Measurements from ENCODE around the gene PIK3AP1.
"Not testable (repeated sequence)": the region's sequence is repeated elsewhere in the genome, so short reads cannot be mapped to it uniquely, and the experiment has no call there.

Gene PIK3AP1

DNA sequence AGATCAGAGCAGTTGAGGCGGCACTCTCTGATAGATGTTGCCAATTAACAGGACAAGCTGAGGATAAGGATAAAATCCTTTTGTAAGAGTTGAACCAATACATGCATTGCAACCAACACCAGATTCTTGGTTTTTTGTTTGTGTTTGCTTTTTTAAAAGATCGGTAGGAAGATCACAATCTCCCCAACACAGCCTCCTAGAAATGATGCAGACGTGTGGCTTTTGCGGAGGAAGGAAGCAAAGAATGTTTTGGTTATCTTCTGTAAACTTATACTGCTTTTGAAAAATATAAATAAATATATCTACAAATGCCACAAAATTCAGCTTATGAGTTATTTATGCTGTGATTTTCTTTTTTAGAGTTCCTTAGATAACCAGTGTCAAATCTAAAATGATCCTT lies 35.5 kb downstream of the PIK3AP1 start:
- H3K4me3 ChIP-seq (ENCODE audit: control insufficient read depth, low read depth, low read length): no peak overlapping the region
- DNase-seq (ENCODE audit: low read depth): no peak
- TF ChIP-seq, protein P1, sequence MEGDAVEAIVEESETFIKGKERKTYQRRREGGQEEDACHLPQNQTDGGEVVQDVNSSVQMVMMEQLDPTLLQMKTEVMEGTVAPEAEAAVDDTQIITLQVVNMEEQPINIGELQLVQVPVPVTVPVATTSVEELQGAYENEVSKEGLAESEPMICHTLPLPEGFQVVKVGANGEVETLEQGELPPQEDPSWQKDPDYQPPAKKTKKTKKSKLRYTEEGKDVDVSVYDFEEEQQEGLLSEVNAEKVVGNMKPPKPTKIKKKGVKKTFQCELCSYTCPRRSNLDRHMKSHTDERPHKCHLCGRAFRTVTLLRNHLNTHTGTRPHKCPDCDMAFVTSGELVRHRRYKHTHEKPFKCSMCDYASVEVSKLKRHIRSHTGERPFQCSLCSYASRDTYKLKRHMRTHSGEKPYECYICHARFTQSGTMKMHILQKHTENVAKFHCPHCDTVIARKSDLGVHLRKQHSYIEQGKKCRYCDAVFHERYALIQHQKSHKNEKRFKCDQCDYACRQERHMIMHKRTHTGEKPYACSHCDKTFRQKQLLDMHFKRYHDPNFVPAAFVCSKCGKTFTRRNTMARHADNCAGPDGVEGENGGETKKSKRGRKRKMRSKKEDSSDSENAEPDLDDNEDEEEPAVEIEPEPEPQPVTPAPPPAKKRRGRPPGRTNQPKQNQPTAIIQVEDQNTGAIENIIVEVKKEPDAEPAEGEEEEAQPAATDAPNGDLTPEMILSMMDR (IDR thresholded peaks at IDR 0.05; ENCODE audit: control insufficient read depth, insufficient read depth, low read depth, low read length, missing control alignments): no peak

DNA sequence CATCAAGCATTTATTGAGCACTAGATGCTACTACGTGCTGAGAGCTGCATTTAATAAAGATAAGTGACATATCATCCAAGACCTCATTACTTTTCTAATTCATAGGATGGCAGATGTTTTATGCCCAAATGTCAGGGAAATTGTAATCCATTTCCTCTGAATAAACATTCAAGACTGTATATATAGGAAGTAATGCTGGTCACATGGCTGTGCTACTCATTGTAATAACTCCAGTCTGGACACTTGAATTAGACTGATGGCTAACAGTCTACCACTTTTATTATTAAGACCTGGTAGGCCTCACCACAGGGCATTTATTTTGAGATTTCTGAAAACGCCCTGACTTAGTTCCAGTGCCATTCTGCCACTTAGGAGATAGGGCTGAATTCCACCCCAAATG lies 36.6 kb downstream of the PIK3AP1 start:
- H3K4me3 ChIP-seq (ENCODE audit: control insufficient read depth, low read depth, low read length): no peak overlapping the region
- TF ChIP-seq, protein P1 (IDR thresholded peaks at IDR 0.05; ENCODE audit: control insufficient read depth, insufficient read depth, low read depth, low read length, missing control alignments): no peak
- DNase-seq (ENCODE audit: low read depth): no peak

DNA sequence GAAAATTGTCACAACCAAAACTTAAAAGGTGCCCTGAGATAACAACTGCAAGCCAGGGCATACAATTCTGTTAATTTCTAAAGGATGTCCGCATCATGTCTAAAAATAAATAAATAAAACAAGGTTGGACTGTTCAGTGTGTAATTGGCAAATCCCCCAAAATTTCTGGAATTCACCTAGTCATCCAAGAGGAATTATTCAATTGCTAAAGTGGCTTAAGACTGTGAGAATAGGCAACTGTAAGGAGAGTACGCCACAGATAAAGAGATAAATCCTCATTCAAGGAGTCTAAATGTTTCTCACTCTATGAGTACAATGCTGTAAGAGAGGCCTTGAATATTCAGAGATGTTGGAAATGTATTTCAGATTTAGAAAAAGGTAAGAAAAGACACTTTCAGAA lies 37.2 kb downstream of the PIK3AP1 start:
- TF ChIP-seq, protein P1 (IDR thresholded peaks at IDR 0.05; ENCODE audit: control insufficient read depth, insufficient read depth, low read depth, low read length, missing control alignments): no peak
- no peak overlapping the region for H3K4me3 ChIP-seq (ENCODE audit: control insufficient read depth, low read depth, low read length)
- DNase-seq (ENCODE audit: low read depth): peak; percentile 81

DNA sequence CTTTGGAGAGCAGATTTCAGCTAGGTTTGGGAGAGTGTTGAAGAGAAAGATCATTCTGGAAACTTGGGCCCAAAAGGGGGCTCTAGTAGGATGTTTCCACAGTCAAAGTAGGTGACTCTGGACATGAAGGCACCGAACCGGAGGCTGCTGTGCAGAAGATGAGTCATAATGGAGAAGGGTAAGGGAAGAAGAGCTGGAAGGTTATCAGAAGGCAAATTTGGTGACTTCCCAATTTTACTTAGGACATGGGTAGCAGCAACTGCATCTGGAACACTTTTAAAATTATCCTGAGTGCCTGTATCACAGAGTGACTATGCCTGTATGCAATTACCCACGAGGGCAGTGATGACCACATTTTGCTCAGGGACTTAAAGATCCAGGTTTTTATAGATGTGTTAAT lies 38.8 kb downstream of the PIK3AP1 start:
- no peak for DNase-seq (ENCODE audit: low read depth)
- TF ChIP-seq, protein P1 (IDR thresholded peaks at IDR 0.05; ENCODE audit: control insufficient read depth, insufficient read depth, low read depth, low read length, missing control alignments): no peak
- H3K4me3 ChIP-seq (ENCODE audit: control insufficient read depth, low read depth, low read length): no peak overlapping the region

DNA sequence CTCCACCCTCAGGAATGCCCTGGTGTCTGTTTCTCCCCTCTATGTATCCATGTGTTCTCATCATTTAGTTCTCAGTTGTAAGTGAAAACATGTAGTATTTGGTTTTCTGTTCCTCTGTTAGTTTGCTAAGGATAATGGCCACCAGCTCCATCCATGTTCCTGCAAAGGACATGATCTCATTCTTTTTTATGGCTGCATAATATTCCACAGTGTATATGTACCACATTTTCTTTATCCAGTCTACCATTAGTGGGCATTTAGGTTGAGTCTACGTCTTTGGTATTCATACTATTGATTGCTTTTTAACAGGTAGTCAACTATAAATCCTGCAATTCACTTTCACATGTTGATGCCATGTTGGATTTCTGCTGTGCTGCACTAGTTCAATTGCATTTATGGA lies 39.9 kb downstream of the PIK3AP1 start:
- H3K4me3 ChIP-seq (ENCODE audit: control insufficient read depth, low read depth, low read length); DNase-seq (ENCODE audit: low read depth): not testable (repeated sequence)

DNA sequence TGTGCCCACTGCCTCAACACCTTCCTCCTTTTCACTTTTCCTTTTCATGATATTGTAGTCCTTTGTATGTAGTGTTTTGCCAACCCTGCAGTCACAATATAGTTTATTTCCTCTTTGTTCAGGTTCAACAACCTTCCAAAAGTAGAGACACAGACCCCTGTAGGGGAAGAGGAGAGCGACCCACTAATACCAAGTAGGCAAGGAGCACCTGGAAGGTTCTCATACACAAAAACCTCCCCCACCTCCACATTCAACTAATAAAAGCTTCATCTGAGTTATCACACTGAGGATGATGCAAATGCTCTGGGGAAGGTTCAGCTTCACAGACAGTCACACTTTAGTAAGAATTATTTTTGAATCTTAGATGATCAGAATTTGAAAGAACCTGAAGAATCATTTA lies 41.6 kb downstream of the PIK3AP1 start:
- no peak for DNase-seq (ENCODE audit: low read depth)
- TF ChIP-seq, protein P1 (IDR thresholded peaks at IDR 0.05; ENCODE audit: control insufficient read depth, insufficient read depth, low read depth, low read length, missing control alignments): no peak

DNA sequence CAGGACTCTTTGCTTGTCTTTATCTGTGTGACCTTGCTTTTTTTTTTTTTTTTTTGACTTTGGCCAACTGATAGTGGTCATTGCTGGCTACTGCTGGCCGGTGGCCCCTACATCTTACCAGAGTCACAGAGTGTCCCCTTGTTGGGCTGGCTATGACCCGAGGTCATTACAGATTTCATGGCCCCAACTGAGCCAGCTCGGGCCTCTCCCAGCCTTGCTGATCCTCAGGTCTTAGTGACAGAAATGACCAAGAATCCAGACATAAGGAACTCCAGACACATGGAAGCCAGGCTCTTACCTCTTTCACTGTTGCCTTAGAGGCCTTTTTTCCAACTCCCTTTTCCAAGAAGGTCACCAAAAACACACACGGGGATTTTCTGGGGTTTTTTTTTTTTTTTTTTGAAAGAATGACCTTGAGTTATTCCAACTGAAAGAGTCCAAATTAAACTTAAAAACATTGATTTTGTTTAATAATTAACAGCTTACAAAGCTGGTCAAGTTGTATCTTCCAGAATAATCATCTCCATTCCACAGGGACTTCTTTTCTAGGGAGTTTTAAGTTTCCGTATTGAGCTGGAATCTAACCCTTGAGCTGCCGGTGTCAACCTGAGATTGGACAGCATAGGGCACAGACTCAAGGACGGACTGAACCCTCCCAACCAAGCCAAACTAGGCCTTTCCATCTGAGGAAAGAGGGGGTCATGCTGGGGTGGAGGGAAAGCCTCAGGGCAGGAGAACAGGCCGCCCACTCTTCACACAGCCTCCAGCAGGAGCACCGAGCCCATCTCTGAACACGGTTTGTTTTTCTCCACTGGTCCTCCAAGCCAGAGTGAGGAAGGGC lies 43.8 kb downstream of the PIK3AP1 start:
- TF ChIP-seq, protein P1 (IDR thresholded peaks at IDR 0.05; ENCODE audit: control insufficient read depth, insufficient read depth, low read depth, low read length, missing control alignments): no peak

More for the DNA sequence above, 41.6 kb downstream of the PIK3AP1 start:
- no peak overlapping the region for H3K4me3 ChIP-seq (ENCODE audit: control insufficient read depth, low read depth, low read length)

More for the DNA sequence above, 43.8 kb downstream of the PIK3AP1 start:
- H3K4me3 ChIP-seq (ENCODE audit: control insufficient read depth, low read depth, low read length): no peak overlapping the region
- no peak for DNase-seq (ENCODE audit: low read depth)
